MM.1S (cell line): ENCODE results near the gene ZNF331.

Source experiments
- CTCF ChIP-seq: fragments of 300-600 bp; sonication (generic); IDR thresholded peaks from 2 replicates; pipeline ENCODE4 v1.5.1; 2016; ENCODE audit warnings: antibody characterized with exemption, low read length, mixed read lengths
- EZH2 ChIP-seq: fragments of 300-600 bp; sonication (generic); optimal IDR thresholded peaks from 2 replicates; pipeline ENCODE3; 2017; ENCODE audit warnings: low read depth, mild to moderate bottlenecking, antibody characterized with exemption, low read length, mixed read lengths
- EZH2phosphoT487 ChIP-seq: fragments of 300-600 bp; sonication (generic); IDR thresholded peaks from 2 replicates; pipeline ENCODE4 v1.6.1; 2018; ENCODE audit warnings: antibody characterized with exemption, low read length

- TF ChIP-seq EZH2 (no peak), CTCF (no peak), EZH2phosphoT487 (no peak)
Measured at GRCh38 chr19:53612762-53613526, 75.0 kb downstream of the ZNF331 start.
